ENCODE data around the gene ZP1. TPM values are rescaled to one million over a fixed set of nuclear protein-coding genes. Genes with fewer than 3 reads are reported as not detected.

The ZP1 gene
- total and polyA plus RNA-seq, 2 donors, result 0.35 TPM; not detected in 1

DNA sequence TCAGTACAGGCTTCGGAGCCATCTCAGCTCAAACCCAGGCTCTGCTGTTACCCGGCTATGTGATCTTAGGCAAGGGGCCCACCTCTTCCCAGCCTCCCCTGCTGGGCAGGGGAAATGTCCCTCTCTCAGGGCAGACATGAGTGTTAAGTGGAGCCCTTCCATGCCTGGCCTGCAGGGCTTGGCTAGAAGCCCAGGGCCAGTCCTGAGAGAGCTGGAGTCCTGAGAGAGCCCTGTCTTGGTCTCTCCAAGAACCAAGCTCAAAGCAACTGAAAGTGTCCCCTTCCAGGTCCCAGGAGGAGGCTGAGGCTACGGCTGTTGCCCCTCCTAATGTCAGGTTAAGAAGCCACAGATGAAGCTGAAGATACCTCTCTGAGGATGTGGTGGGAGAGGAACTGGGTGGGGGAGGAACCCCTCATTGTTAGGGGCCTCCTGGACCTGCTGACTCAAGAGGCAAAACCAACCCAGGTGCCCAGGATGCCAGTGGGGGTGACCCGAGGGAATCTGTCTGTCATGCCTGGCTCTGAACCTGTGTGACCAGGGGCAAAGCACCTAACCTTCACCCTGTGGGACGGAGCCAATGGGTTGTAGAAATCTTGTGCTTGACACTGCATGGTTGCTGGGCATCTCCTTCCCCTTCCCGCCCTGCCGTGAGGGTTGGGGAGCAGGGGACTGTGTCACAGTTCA, 4.2 kb downstream of the ZP1 start:
- H3K27ac ChIP-seq (ENCODE audit: low read depth), result no peak overlapping the region
- H3K4me3 ChIP-seq (ENCODE audit: low read depth, low read length), result no peak overlapping the region
- WGBS, result 82% methylated on average over 7 of the region's 7 CpGs
- H3K4me1 ChIP-seq (ENCODE audit: insufficient read depth), result no peaks in the 10 kb centered on the region
- H3K36me3 ChIP-seq (ENCODE audit: insufficient read depth), result no peaks in the 10 kb centered on the region
- DNase-seq (ENCODE audit: extremely low spot score), result no peak

- 89% methylated on average over 6 of the region's 6 CpGs for WGBS
- H3K27ac ChIP-seq (ENCODE audit: low read depth), result no peak overlapping the region
Measured at GRCh38 chr11:60872124-60872960, 5.0 kb downstream of the ZP1 start.

DNA sequence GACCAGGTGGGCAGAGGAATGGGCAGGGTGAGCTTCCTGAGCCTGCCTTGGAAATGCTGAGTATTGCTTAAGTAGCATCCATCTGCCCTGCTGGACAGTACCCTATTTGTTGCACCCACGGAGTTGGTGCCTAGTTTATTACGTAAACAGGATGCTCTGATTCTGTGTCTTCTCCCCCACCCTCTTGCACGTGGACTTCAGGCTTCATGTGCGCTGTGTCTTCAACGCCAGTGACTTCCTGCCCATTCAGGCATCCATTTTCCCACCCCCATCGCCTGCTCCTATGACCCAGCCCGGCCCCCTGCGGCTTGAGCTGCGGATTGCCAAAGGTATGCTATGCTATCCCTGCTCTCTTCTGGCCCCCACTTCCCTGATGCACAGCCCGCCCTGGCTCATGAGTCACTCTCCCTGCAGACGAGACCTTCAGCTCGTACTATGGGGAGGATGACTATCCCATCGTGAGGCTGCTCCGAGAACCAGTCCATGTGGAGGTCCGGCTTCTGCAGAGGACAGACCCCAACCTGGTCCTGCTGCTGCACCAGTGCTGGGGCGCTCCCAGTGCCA, 5.7 kb downstream of the ZP1 start:
- no peak overlapping the region for H3K27ac ChIP-seq (ENCODE audit: low read depth)
- no peaks in the 10 kb centered on the region for H3K4me1 ChIP-seq (ENCODE audit: insufficient read depth)
- 55% methylated on average over 16 of the region's 16 CpGs for WGBS
- H3K36me3 ChIP-seq (ENCODE audit: insufficient read depth), result no peaks in the 10 kb centered on the region
- H3K4me3 ChIP-seq (ENCODE audit: low read depth, low read length), result no peak overlapping the region
- DNase-seq (ENCODE audit: extremely low spot score), result no peak

More at GRCh38 chr11:60872124-60872960, 5.0 kb downstream of the ZP1 start:
- Histone ChIP-seq H3K4me1 (ENCODE audit: insufficient read depth) (no peaks in the 10 kb centered on the region), H3K4me3 (ENCODE audit: low read depth, low read length) (no peak overlapping the region), H3K36me3 (ENCODE audit: insufficient read depth) (no peaks in the 10 kb centered on the region)
- DNase-seq (ENCODE audit: extremely low spot score), result no peak

- Histone ChIP-seq H3K36me3 (ENCODE audit: insufficient read depth) (no peaks in the 10 kb centered on the region), H3K4me3 (ENCODE audit: low read depth, low read length) (no peak overlapping the region), H3K27ac (ENCODE audit: low read depth) (no peak overlapping the region), H3K4me1 (ENCODE audit: insufficient read depth) (no peaks in the 10 kb centered on the region)
- WGBS, result 86% methylated on average over 12 of the region's 12 CpGs
- no peak for DNase-seq (ENCODE audit: extremely low spot score)
Measured at GRCh38 chr11:60873533-60873932, 6.2 kb downstream of the ZP1 start.

DNA sequence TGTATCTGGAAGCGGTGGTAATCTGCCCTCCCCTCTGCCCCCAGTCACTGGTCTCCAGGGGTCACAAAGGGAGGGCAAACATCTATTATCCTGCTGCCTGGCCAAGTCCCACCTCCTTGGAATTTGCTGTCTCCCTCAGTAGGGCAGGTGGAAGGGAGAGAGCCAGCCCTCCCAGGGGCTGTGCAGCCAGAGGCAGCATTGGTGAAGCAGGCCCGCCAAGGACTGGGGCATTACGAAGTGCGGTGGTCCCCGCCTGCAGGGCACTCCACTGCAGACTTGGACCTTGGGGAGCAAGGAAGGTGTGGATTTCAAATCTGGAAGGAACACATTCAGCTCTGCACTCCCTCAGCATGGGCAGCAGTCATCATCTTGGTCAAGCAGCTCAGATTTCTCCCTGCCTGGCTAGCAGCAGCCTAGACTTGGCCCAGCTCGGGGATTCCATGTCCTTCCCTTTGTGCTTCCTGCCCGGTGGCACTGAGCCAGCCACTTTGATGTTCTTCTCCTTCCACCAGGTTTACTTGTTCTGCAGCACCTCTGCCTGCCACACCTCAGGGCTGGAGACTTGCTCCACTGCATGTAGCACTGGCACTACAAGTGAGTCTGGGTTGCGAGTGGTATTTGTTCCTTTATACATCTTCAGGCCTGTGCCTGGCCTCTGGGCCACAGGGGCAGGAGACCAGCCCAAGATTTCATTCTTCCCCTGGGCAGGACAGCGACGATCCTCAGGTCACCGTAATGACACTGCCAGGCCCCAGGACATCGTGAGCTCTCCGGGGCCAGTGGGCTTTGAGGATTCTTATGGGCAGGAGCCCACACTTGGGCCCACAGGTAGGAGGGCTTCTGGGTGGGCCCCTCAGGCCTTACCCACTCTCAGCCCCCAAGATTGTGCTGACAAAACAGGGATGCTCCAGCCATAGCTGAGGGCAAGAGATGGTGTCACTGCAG, 7.4 kb downstream of the ZP1 start:
- DNase-seq (ENCODE audit: extremely low spot score), result no peak
- Histone ChIP-seq H3K36me3 (ENCODE audit: insufficient read depth) (no peaks in the 10 kb centered on the region), H3K4me1 (ENCODE audit: insufficient read depth) (no peaks in the 10 kb centered on the region), H3K4me3 (ENCODE audit: low read depth, low read length) (no peak overlapping the region), H3K27ac (ENCODE audit: low read depth) (no peak overlapping the region)
- 88% methylated on average over 13 of the region's 13 CpGs for WGBS

- H3K36me3 ChIP-seq (ENCODE audit: insufficient read depth), result no peaks in the 10 kb centered on the region
- H3K4me1 ChIP-seq (ENCODE audit: insufficient read depth), result no peaks in the 10 kb centered on the region
- no peak overlapping the region for H3K27ac ChIP-seq (ENCODE audit: low read depth)
- no peak overlapping the region for H3K4me3 ChIP-seq (ENCODE audit: low read depth, low read length)
- 86% methylated on average over 7 of the region's 7 CpGs for WGBS
- DNase-seq (ENCODE audit: extremely low spot score), result no peak
Measured at GRCh38 chr11:60875366-60876167, 8.2 kb downstream of the ZP1 start.

GRCh38 chr11:60876168-60876485, 8.8 kb downstream of the ZP1 start:
- H3K36me3 ChIP-seq (ENCODE audit: insufficient read depth), result no peaks in the 10 kb centered on the region
- no peak for DNase-seq (ENCODE audit: extremely low spot score)
- no peaks in the 10 kb centered on the region for H3K4me1 ChIP-seq (ENCODE audit: insufficient read depth)
- H3K4me3 ChIP-seq (ENCODE audit: low read depth, low read length), result no peak overlapping the region
- H3K27ac ChIP-seq (ENCODE audit: low read depth), result no peak overlapping the region
- 98% methylated on average over 2 of the region's 2 CpGs for WGBS

DNA sequence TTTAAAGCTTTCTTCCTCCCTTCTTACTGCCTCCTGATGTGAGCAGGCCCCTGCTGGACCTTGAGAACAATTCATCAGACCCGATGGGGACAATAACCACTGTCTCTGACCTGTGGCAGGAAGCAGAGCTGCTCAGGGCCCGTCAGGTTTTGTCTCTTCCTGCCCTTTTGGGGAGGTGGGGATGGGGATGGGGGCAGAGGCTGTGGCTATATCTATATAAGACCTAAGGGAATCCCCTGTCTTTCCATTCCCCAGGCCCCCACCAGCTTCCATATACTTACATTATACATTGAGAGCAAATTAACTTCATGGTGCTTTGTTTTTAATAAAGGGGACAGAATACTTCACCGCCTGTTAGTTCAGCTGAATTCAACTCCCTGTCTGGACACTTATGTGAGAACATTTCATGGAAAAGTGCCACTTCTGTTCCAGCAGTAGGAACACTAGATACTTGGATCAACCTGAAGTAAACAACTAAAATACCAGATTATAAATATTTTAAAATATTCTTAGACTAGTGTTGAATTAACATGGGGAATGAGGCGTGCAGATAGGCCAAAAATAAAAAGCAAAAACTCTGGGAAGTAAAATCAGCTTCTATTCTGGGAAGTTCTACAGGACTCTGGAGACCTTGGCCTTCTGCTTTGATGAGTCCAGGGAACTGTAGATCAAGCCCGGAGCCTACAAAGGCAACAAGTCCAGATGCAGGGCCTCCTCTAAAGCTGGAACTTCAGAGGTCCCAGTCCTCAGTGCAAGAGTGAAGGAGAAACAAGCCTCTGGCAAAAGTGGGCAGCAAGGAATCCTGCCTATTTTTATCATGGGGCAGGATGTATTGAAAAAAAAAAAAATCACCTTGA, 11.1 kb downstream of the ZP1 start:
- 48% methylated on average over 5 of the region's 5 CpGs for WGBS
- Histone ChIP-seq H3K4me3 (ENCODE audit: low read depth, low read length) (no peak overlapping the region), H3K36me3 (ENCODE audit: insufficient read depth) (no peaks in the 10 kb centered on the region), H3K27ac (ENCODE audit: low read depth) (peak overlapping the region; percentile 51), H3K4me1 (ENCODE audit: insufficient read depth) (no peaks in the 10 kb centered on the region)
- no peak for DNase-seq (ENCODE audit: extremely low spot score)

DNA sequence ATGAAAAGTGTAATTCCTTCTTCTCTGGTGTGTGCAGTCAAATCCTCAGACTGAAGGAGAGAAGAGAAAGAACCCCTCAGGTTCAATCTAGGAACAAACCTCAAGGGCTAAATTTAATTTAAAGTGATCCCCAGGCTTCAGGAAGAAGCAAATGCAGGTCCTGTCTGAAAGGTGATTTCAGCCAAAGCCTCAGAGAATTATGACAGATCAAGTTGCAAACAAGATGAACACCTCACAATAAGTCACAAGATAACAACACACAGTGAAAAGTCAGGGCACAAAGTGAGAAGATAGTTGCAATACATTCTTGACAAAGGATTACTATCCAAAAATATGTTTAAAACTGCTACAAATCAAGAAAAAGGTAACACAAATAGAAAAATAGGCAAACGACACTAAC, 11.8 kb downstream of the ZP1 start:
- peak overlapping the region; percentile 51 for H3K27ac ChIP-seq (ENCODE audit: low read depth)
- H3K4me3 ChIP-seq (ENCODE audit: low read depth, low read length), result no peak overlapping the region
- no peaks in the 10 kb centered on the region for H3K4me1 ChIP-seq (ENCODE audit: insufficient read depth)
- no peaks in the 10 kb centered on the region for H3K36me3 ChIP-seq (ENCODE audit: insufficient read depth)
- no peak for DNase-seq (ENCODE audit: extremely low spot score)
- 82% methylated on average over 1 of the region's 1 CpG for WGBS

- H3K36me3 ChIP-seq (ENCODE audit: insufficient read depth), result no peaks in the 10 kb centered on the region
- H3K4me1 ChIP-seq (ENCODE audit: insufficient read depth), result no peaks in the 10 kb centered on the region
- peak overlapping the region; percentile 29 for H3K27ac ChIP-seq (ENCODE audit: low read depth)
- no peak overlapping the region for H3K4me3 ChIP-seq (ENCODE audit: low read depth, low read length)
- no peak for DNase-seq (ENCODE audit: extremely low spot score)
- WGBS, result 65% methylated on average over 5 of the region's 5 CpGs
Measured at GRCh38 chr11:60879971-60880588, 12.7 kb downstream of the ZP1 start.

- no peak for DNase-seq (ENCODE audit: extremely low spot score)
- H3K4me3 ChIP-seq (ENCODE audit: low read depth, low read length), result no peak overlapping the region
- no peaks in the 10 kb centered on the region for H3K4me1 ChIP-seq (ENCODE audit: insufficient read depth)
- no peak overlapping the region for H3K27ac ChIP-seq (ENCODE audit: low read depth)
- WGBS, result 50% methylated on average over 8 of the region's 8 CpGs
- no peaks in the 10 kb centered on the region for H3K36me3 ChIP-seq (ENCODE audit: insufficient read depth)
Measured at GRCh38 chr11:60880643-60881282, 13.4 kb downstream of the ZP1 start.

Data from urinary bladder (tissue), 4 donors.